Erythroblast (primary cell): ENCODE data around the gene OR4P4.

Experiments used
- DNase-seq, 2 experiments: peaks; one replicate each; lab custom pipeline; 2025; lab: John Stamatoyannopoulos, UW
- GATA1 ChIP-seq: IDR thresholded peaks from 2 replicates; pipeline ENCODE4 v1.6.1; 2011; ENCODE audit warnings: low read depth, mild to moderate bottlenecking, control low read depth, low read length, moderate library complexity
- POLR2A ChIP-seq: IDR thresholded peaks from 2 replicates; pipeline ENCODE4 v1.6.1; 2011; ENCODE audit warnings: mild to moderate bottlenecking, low read length

Gene OR4P4

GRCh38 chr11:55634813-55635212, at the start of gene OR4P4:
Gene OR4P4 (plus strand): TSS chr11:55635113.
- no peak for DNase-seq
- no peak for TF ChIP-seq POLR2A
- TF ChIP-seq GATA1 = no peak

DNA sequence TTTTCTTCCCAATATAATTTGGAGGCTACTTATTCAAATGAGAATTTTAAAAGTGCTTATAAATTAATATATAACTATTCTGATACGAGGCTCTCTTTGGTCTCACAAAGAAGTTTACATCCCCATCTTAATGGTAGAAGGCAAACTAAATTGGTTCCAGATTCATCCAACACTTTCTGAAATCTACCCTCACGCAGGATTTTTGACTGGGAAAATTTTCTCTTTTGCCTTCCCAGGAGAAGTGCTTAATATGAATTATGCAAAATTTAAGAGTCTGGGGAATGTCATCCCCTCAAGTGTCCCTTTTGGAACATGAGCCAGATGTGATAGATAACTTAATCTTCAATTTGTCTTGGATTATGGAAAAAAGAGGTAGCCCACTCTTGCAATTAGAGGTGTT, 27.4 kb upstream of the OR4P4 start, which contains the start of gene OR4C11:
Gene OR4C11 (minus strand): TSS at position 101 of the 400 bp plus-strand sequence. CDS start 3,272 bp downstream, outside the sequence.
- no peak for DNase-seq
- TF ChIP-seq POLR2A (no peak), GATA1 (no peak)

DNA sequence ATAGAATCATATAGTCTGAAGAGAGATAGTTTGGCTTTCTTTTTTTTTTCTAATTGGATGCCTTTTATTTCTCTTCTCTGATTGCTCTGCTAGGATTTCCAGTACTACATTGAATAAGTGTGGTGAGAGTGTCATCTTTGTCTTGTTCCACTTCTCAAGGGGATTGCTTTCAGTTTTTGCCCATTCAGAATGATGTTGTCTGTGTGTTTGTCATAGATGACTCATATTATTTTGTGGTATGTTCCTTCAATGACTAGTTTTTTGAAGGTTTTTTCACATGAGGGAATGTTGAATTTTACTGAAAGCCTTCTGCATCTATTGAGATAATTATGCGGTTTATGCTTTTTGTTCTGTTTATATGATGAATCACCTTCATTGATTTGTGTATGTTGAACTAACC, 10.4 kb upstream of the OR4P4 start:
- no peak for DNase-seq
- TF ChIP-seq GATA1 (no peak), POLR2A (no peak)

DNA sequence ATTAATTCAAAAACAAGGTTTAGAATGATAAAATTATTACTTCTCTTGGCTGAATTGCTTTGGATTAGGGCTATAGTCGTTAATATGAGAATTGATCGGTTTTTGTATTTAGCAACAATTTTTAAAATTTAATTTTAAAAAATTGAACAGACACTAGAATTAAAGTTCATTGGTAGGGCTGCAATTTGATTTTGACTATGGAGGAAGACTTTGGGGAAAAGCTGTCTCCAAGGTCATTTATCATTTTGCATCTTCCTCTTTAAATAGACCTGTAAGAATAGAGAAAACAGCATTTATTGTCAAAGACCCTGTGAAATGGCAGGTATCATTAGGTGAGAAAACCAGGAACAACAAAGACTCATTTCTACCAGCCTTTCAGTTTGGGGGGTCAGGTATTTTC, 13.1 kb downstream of the OR4P4 start, which contains the start of gene OR4S2:
Gene OR4S2 (plus strand): TSS at position 301 of the 400 bp plus-strand sequence. CDS start 2,577 bp downstream, outside the sequence.
- TF ChIP-seq POLR2A = no peak
- no peak for TF ChIP-seq GATA1
- DNase-seq = no peak

DNA sequence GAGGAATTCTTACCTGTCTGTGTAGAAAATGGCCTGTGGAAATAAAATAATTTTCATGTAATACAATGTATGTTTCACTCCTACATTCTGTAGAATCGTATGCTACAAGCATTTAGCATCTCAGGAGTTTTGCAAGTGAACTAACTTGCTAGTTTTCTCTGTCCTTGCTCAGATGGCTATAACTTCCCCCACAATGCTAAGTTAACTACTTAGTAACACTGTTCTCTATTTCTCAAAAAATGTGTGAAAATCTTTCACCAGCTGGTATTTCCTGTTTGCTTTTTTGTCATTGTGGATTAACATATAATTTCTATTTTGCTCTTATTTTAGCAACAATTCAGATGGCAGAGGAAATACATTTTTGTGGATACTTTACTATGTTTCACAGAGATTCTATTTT, 17.6 kb downstream of the OR4P4 start:
- no peak for TF ChIP-seq POLR2A
- TF ChIP-seq GATA1 = no peak
- DNase-seq = no peak

- no peak for DNase-seq
- no peak for TF ChIP-seq POLR2A
- TF ChIP-seq GATA1 = no peak
These were observed 20.2 kb downstream of the OR4P4 start for GRCh38 chr11:55655096-55655495.

DNA sequence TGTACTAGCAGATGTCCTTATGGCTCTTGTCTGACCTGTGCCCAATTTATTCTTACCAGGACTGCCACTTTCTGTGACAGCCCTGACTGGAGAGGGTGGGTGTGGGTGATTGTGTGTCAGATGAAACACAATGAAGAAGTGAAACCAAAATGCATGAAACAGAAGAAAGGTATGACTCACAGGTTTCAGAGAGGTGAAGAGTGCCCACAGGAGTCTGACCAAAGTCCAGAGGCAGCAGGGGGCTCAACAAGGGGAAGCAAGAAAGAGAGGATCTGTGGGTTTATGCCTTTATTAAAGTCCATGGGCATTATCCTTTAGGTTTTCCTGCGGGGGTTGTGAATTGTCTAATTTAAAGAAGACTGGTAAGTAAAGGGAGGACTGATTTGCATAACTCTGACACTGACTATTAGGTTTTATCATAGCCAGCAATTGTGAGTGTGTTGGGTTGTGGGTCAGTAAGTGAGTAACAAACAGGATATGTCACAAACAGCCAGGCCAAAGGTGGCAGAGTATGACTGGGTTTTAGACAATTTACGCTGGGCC, 23.2 kb downstream of the OR4P4 start:
- DNase-seq = no peak
- TF ChIP-seq POLR2A = no peak
- no peak for TF ChIP-seq GATA1

DNA sequence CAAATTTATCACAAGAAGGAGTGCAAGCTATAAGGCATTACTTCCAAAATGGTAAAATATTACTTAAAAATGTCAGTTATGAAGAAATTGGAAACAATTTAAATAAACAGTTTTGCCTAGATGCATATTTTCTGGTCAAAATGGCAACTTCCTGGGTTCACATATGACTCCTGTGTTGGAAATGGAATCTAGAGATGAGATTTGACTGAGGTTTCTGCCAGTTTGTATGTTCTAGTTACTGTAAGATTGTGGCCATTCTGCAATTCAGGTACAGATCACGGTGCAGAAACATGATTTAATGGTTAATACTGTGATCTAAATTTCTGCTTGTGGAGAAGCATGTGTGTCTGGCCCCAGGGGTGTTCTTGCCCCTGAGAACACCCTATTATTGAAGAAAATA, 23.7 kb downstream of the OR4P4 start:
- TF ChIP-seq GATA1 (no peak), POLR2A (no peak)

DNA sequence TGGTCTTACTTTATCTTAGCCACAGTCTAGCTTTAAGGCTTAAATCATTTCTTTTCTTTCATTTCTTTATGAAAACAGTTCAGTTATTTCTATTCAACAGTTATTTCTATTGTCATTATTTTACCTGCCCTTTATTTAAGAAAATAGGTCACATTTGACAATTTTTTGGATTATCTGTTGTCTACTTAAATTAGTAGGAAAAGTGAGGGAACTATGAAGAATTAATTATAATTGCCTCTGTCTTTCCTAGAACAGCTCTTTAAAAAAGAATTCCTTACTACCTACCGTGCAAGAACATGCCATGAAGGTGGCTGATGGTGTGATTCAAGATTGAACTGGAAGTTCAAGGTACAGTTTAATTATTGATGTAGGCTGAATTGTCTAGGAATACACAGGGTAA, 27.0 kb downstream of the OR4P4 start, which contains the start of gene OR4C6:
Gene OR4C6 (plus strand): TSS at position 301 of the 400 bp plus-strand sequence. CDS start 2,966 bp downstream, outside the sequence.
- no peak for TF ChIP-seq GATA1
- TF ChIP-seq POLR2A = no peak
- DNase-seq = no peak

More for the DNA sequence above, 23.7 kb downstream of the OR4P4 start:
- no peak for DNase-seq

DNA sequence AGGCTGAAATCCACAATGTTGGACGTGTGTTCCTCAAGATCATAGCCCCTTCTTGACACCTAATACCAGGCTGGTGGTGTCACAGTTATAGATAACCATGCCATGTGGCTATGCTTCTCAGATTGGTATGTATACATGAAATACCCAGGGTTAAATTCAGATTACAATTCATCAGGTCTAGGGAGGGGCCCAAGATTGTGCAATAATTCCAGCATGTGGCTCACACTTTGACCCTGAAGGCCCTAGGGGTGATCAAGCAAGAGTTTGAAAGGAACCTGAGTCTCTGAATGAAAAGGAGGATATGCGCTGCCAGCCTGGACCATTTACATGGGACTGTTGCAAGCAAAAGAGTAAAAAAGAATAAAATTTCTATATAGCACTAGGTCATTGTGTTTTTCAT, 34.5 kb downstream of the OR4P4 start:
- TF ChIP-seq GATA1 (no peak), POLR2A (no peak)

DNA sequence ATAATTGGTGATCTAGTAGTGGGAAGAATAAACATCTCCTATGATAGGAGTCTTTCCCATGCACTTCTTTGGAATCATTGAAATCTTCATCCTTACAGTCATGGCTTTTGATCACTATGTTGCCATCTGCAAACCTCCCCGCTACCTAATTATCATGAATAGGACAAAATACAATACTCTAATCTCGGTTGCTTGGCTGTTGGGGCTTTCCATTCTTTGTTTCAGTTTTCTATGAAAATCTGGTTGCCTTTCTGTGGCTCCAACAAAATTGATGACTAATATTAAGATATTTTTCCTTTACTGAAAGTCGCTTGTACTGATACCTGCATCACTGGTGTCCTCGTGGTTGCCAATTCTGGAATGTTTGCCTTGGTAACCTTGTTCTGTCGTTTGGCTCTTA, 38.9 kb downstream of the OR4P4 start:
- no peak for TF ChIP-seq POLR2A
- no peak for TF ChIP-seq GATA1

More for the DNA sequence above, 34.5 kb downstream of the OR4P4 start:
- DNase-seq = no peak

More for the DNA sequence above, 38.9 kb downstream of the OR4P4 start:
- no peak for DNase-seq
